NB4 (cell line): ENCODE measurements around the gene MLYCD.

Experiments
- DNase-seq: peaks from one replicate; pipeline ENCODE4 v3.0.0; 2010; ENCODE audit warnings: low read depth
- H3K4me3 ChIP-seq: one replicate; pipeline ENCODE4 v1.5.1; 2011; ENCODE audit warnings: mild to moderate bottlenecking, low read depth, low read length, moderate library complexity
- CTCF ChIP-seq: IDR thresholded peaks from one replicate; pipeline ENCODE4 v1.5.1; 2012; ENCODE audit warnings: low read depth, low read length
- MAX ChIP-seq: IDR thresholded peaks from 2 replicates; pipeline ENCODE4 v1.6.1; 2011; ENCODE audit warnings: low read depth, low read length
- MYC ChIP-seq: IDR thresholded peaks from 2 replicates; pipeline ENCODE4 v1.6.1; 2011; ENCODE audit warnings: low read depth, low read length
- POLR2A ChIP-seq: IDR thresholded peaks from 2 replicates; pipeline ENCODE4 v1.6.1; 2011; ENCODE audit warnings: mild to moderate bottlenecking; ENCODE audit not compliant: insufficient read length; ENCODE audit errors: extremely low read depth

The MLYCD gene

GRCh38 chr16:83898463-83899271, at the start of gene MLYCD:
Gene MLYCD, plus strand, starts transcription at chr16:83899115. Its CDS starts 30 bp downstream, at chr16:83899145.
- TF ChIP-seq POLR2A (peak; percentile 46), MAX (0 out of 2 replicates have a peak, but pooled peaks have one; percentile 41), CTCF (no peak), MYC (peak; percentile 56)
- peak within 1 kb of the TSS; percentile 68 for H3K4me3 ChIP-seq
- DNase-seq = peak; percentile 87

DNA sequence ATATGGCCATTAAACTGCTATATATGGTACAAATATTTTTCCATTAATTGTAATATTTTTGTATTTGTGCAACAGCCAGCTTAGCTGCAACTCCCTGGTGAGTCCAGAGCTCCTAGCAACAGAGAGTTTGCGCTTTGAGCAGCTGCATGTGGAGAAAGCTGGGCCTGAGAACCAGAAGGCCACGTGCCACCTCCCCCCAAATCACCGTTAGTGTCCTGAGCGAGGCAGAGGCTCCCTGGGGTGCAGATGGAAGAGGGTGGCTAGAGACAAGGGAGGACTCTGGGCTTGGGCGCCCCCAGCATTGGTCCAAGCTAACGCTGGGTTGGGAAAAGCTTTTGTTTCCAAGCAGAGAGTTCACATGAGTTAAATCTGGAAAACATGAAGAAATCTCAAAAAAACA, 49.5 kb upstream of the MLYCD start:
- DNase-seq = no peak
- H3K4me3 ChIP-seq = no peak overlapping the region
- no peak for TF ChIP-seq CTCF
- no peak for TF ChIP-seq MAX
- TF ChIP-seq MYC = no peak
- no peak for TF ChIP-seq POLR2A

DNA sequence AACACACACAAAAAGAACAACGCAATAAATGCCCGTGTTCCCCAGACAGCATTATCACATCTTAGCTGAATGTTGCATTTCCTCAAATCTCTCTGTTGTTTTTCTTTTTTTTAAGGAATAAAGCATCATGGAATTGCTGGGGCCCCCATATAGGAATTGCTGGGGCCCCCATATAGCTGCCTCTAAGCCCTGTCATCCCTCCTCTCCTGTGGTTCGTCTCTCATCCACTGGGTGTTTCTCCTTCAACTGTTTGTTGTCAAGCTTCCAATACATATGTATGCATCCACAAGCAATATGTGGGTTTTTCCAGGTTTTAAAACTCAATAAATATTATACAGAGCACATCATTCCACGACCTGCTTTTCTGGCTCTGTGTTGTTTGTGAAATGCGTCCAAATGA, 48.0 kb upstream of the MLYCD start:
- TF ChIP-seq MAX (no peak), MYC (no peak), CTCF (no peak), POLR2A (no peak)
- no peak for DNase-seq
- no peak overlapping the region for H3K4me3 ChIP-seq

GRCh38 chr16:83851473-83851872, 47.4 kb upstream of the MLYCD start:
- no peak for TF ChIP-seq CTCF
- TF ChIP-seq POLR2A = no peak
- no peak for TF ChIP-seq MYC
- TF ChIP-seq MAX = no peak
- no peak for DNase-seq
- H3K4me3 ChIP-seq = no peak overlapping the region

GRCh38 chr16:83852774-83853173, 46.1 kb upstream of the MLYCD start:
- TF ChIP-seq POLR2A (no peak), MAX (no peak), CTCF (no peak), MYC (no peak)
- no peak for DNase-seq
- no peak overlapping the region for H3K4me3 ChIP-seq

- H3K4me3 ChIP-seq = no peak overlapping the region
- TF ChIP-seq MYC = no peak
- TF ChIP-seq MAX = no peak
- TF ChIP-seq CTCF = no peak
- TF ChIP-seq POLR2A = no peak
- no peak for DNase-seq
Observed at GRCh38 chr16:83853834-83854233, 45.1 kb upstream of the MLYCD start.
